GM19452 (cell line): ENCODE results near the gene MAOA.
"Not testable (repeated sequence)": the region's sequence is repeated elsewhere in the genome, so short reads cannot be mapped to it uniquely, and the experiment has no call there.

Experiments
- ATAC-seq: cut with Tn5 transposase; IDR thresholded peaks from one replicate; pipeline ENCODE4 v1.9.1; 2021; ENCODE audit not compliant: unreplicated experiment

The MAOA gene

GRCh38 chrX:43661521-43662240 lies 5.6 kb downstream of the MAOA start:
- no peak for ATAC-seq

DNA sequence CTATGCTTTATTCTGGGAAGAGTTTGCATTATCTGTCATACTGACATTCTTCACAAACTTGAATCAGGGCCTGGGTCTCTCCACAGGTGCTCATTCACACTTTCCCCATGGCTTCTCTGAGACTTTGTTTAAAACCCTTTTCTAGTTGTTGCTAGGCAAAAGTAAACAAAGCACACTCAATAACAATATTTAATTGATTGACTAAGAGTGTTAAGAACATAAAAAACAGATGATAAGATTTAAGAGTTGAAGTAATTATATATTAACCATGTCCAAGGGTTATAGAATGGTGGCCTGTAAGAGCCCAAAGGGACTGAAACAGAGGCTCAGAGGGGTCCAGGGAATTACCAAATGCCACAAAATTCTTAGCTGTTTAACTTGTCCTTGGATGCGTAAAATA lies 7.1 kb downstream of the MAOA start:
- ATAC-seq = no peak

DNA sequence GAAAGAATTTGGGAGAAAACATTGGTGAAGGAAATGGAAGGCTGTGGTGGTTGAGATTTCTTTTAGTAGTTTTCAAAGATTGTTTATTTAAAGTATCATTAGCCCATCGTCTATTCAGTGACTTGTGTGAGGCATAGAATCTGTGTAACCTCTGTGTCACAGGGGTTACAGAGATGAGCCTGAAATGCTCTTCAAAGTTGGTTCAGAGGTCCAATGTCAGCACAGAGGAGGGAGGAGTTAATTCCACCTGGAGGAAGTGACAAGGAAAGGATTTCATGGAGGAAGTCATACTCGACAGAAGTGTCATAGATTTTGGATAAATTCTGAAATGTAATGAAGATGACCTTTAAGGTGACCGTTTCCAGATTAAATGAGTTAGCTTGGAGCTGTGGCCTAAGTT lies 8.2 kb downstream of the MAOA start:
- no peak for ATAC-seq

- ATAC-seq = no peak
These were observed 8.6 kb downstream of the MAOA start for GRCh38 chrX:43664708-43665107.

- ATAC-seq = no peak
These were observed 10.3 kb downstream of the MAOA start for GRCh38 chrX:43666311-43666912.

GRCh38 chrX:43675965-43676628 lies 20.0 kb downstream of the MAOA start:
- ATAC-seq = not testable (repeated sequence)

DNA sequence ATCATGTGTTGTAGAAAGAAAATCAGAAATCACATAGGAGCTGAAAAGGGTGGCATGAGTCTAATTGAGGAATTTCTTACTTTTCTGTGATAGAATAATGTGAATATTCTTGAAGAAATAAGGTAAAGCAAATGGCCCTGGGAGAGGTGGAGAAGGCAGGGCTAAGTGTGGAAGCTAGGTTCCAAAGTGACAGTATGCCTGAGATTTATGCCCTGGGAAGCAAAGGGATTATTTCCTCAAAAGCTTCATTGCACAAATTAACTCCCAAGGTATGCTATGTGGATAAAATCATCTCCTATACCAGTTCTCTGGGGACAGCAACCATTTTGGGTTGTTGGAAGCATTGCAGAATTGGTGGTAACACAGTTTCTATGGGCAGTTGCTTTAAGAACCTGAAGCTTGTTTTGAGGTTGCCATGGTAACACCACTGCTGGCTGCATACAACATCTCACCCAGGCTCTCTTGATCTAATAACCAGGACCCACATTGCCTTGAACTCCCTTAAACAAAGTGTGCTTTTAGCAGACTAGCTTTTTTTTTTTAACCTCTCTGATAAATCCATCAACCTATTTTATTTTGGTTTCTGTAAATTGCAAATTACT lies 21.0 kb downstream of the MAOA start:
- ATAC-seq = no peak

DNA sequence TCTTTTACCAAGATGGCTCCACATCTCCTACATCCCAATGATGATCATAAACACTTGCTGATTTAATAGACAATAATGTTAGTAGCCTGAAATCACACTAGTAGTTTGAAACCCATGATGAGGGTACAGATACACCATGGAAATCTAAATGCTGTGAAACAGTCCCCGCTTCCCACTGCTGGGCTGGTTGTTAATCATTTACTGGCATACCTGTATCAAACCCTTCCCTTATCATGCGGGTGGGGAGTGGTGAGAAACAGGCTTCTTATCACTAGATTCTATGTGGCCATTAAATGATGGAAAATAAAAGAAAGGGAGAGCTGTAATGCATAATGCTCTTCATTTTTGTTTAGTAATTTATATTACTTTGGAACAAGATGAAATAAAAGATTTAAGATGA lies 21.9 kb downstream of the MAOA start:
- no peak for ATAC-seq

GRCh38 chrX:43679058-43679457 lies 23.0 kb downstream of the MAOA start:
- no peak for ATAC-seq

GRCh38 chrX:43679778-43680177 lies 23.7 kb downstream of the MAOA start:
- no peak for ATAC-seq

DNA sequence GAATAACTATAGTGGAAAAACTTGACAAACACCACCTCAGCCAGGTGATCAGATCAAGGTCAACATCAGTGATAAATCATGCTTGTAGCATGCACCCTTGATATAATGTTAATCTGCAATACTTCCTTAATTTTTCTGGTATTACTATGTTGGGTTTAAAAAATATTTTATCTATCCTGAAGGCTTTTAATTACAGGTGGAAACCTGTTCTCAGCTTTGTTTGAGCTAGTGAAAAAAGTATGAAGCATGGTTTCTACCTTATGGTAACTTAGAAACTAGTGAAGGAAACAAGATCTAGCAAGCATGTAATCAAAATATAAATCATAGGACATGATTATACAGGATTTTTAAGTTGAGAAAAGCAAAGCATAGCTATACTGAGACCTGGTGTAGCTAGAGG lies 26.6 kb downstream of the MAOA start:
- no peak for ATAC-seq

- ATAC-seq = no peak
These were observed 29.1 kb downstream of the MAOA start for GRCh38 chrX:43685221-43685620.

- ATAC-seq = no peak
These were observed 32.5 kb downstream of the MAOA start for GRCh38 chrX:43688586-43688985.

DNA sequence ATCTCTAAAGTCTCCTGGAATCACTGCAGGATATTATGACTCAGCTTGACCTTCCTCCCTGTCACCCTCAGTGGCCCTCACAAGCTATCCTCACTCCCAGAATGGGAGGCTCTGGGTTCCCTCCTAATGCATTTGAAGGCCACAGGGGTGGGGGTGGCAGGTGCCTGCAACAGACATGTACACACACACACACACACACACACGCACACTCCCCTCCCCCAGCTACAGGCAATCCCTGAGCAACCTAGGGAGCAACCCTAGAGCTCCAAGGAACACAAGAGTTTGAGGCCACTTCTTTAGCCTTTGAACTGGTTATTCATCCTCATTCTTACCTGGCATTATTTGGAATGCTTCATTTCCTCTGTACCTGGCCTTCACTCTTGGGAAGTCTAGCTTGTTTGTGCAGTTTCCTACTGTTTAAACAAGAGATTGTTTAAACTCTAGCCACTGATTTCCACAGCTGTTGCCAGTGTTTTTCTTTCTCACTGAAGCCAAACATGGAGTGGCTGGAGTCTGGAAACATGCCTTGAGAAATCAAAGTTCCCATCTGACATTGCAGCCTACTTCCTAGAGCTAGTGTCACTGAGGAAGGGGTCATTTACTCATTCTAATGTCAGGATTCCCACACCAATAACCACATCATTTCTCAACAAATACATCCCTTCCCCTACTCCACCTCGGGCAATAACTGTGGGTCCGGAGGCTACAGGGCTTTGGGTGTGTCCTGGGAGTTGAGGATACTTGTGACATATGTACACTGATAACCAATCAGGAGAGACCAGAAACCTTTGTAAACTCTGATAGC lies 37.7 kb downstream of the MAOA start:
- ATAC-seq = no peak

DNA sequence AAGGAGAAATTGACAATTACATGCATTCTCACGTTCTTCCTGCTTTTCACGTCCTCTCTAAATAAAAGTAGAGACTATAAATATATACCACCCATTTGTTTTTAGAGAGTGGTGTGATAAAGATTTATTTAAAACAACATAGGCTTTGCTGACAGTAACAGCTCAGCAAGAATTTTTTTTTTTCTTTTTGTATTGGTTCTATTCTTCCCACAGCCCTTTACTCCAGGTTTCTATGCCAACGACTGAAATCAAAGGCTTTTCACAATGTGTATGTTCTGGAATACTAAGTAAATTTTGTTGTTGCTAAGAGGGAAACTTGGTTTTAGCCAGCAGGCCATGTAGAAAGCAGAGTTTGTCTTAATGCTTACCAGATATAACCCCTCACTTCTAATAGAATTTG lies 43.4 kb downstream of the MAOA start:
- ATAC-seq = no peak

- ATAC-seq = no peak
These were observed 46.0 kb downstream of the MAOA start for GRCh38 chrX:43702079-43702524.

GRCh38 chrX:43702660-43703059 lies 46.6 kb downstream of the MAOA start:
- no peak for ATAC-seq

- ATAC-seq = no peak
These were observed 47.2 kb downstream of the MAOA start for GRCh38 chrX:43703211-43703791.

- ATAC-seq = no peak
These were observed 50.8 kb downstream of the MAOA start for GRCh38 chrX:43706786-43707370.

DNA sequence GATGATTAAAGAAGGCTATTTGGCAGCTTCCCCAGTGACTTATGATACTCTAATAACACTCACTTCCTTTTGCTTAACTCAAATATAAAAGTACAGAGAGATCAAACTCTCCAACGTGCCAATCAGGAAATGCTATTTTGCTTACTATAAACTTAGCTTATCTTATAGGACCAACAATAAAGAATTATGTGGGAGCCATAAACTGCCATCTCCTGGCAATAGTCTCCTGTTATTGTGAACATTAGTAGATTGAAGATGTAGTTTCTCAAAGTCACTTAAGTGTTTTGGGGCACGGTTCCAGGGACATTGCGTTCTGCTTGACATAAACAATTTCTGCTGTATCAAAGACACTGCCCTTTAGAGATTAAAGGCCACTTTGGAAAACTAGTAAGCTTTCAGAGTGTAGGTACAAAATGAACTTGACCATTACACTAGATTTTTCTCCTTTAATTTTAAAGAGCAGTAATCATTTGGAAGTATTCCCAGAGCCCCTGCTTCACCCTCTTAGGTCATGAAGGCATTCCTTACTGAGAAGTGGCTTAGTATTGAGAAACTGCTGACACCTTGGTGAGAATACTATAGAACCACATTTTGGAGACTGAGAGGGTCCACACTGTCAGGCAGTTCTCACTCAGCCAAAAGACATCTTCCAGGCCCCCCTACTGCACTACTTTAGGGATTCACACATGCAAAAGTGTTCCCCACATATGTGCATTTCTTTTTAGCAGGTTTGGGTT lies 51.9 kb downstream of the MAOA start:
- ATAC-seq = no peak
